ENCODE results near the gene DHRS12. TPM values are rescaled to one million over a fixed set of nuclear protein-coding genes. Genes with fewer than 3 reads are reported as not detected.

Gene DHRS12
- total RNA-seq, 2 experiments from 2014 or later = 10.0 to 14.8 TPM

- peaks cover 14% of the 10 kb centered on the region for H3K36me3 Mint-ChIP-seq (ENCODE audit: low read depth)
- Histone ChIP-seq H3K27ac (ENCODE audit: low read depth in 1 of 2, low read length in 2 of 2) (no peak overlapping the region), H3K4me3 (ENCODE audit: low read length) (no peak overlapping the region), H3K36me3 (ENCODE audit: insufficient read depth, low read length) (peaks cover 10% of the 10 kb centered on the region), H3K4me1 (ENCODE audit: insufficient read depth, low read length) (no peaks in the 10 kb centered on the region), H3K9me3 (ENCODE audit: control insufficient read depth in 1 of 2, insufficient read depth in 1 of 2, low read length in 2 of 2) (no peaks in the 10 kb centered on the region), H3K27me3 (ENCODE audit: control insufficient read depth in 1 of 2, insufficient read depth in 2 of 2, low read length in 2 of 2) (no peaks in the 10 kb centered on the region)
- intact Hi-C loops (cut with DNase I, micrococcal nuclease) = no loop called here
- no peaks in the 10 kb centered on the region for H3K27me3 Mint-ChIP-seq
- CTCF ChIA-PET = no interaction called here
- no peaks in the 10 kb centered on the region for H3K9me3 Mint-ChIP-seq
- no peak overlapping the region for H3K4me3 Mint-ChIP-seq
- DNase-seq = no peak
- H3K27ac Mint-ChIP-seq = no peak overlapping the region
- ATAC-seq (ENCODE audit: poor library complexity) = no peak
- no peaks in the 10 kb centered on the region for H3K4me1 Mint-ChIP-seq (ENCODE audit: low read depth)
- POLR2A ChIA-PET = interaction anchor here (0.7 kb wide), 1 partner anchor 105 kb away, joined by 3 read pairs; no protein-coding TSS in a partner anchor
- no peak for TF ChIP-seq CTCF (IDR thresholded peaks at IDR 0.05)
Measured at GRCh38 chr13:51724721-51725120, 79.2 kb downstream of the DHRS12 start.

GRCh38 chr13:51723529-51723928 is 80.4 kb downstream of the DHRS12 start:
- Mint-ChIP-seq H3K4me1 (ENCODE audit: low read depth) (no peaks in the 10 kb centered on the region), H3K27me3 (no peaks in the 10 kb centered on the region), H3K36me3 (ENCODE audit: low read depth) (peaks cover 26% of the 10 kb centered on the region), H3K9me3 (no peaks in the 10 kb centered on the region), H3K27ac (no peak overlapping the region), H3K4me3 (no peak overlapping the region)
- CTCF ChIA-PET = no interaction called here
- Histone ChIP-seq H3K27ac (ENCODE audit: low read depth in 1 of 2, low read length in 2 of 2) (no peak overlapping the region), H3K36me3 (ENCODE audit: insufficient read depth, low read length) (peaks cover 8% of the 10 kb centered on the region), H3K4me3 (ENCODE audit: low read length) (no peak overlapping the region), H3K9me3 (ENCODE audit: control insufficient read depth in 1 of 2, insufficient read depth in 1 of 2, low read length in 2 of 2) (no peaks in the 10 kb centered on the region), H3K27me3 (ENCODE audit: control insufficient read depth in 1 of 2, insufficient read depth in 2 of 2, low read length in 2 of 2) (no peaks in the 10 kb centered on the region), H3K4me1 (ENCODE audit: insufficient read depth, low read length) (no peaks in the 10 kb centered on the region)
- DNase-seq = no peak
- POLR2A ChIA-PET = no interaction called here
- intact Hi-C loops (cut with DNase I, micrococcal nuclease) = no loop called here
- ATAC-seq (ENCODE audit: poor library complexity) = no peak
- TF ChIP-seq CTCF (IDR thresholded peaks at IDR 0.05) = no peak

GRCh38 chr13:51721496-51721895 is 82.5 kb downstream of the DHRS12 start:
- H3K4me1 Mint-ChIP-seq (ENCODE audit: low read depth) = no peaks in the 10 kb centered on the region

More at GRCh38 chr13:51721496-51721895, 82.5 kb downstream of the DHRS12 start:
- ATAC-seq (ENCODE audit: poor library complexity) = no peak
- Mint-ChIP-seq H3K27ac (no peak overlapping the region), H3K9me3 (no peaks in the 10 kb centered on the region), H3K36me3 (ENCODE audit: low read depth) (peaks cover 26% of the 10 kb centered on the region), H3K27me3 (no peaks in the 10 kb centered on the region), H3K4me3 (no peak overlapping the region)
- ChIA-PET CTCF (no interaction called here), POLR2A (no interaction called here)
- no peak for TF ChIP-seq CTCF (IDR thresholded peaks at IDR 0.05)
- Histone ChIP-seq H3K9me3 (ENCODE audit: control insufficient read depth in 1 of 2, insufficient read depth in 1 of 2, low read length in 2 of 2) (no peaks in the 10 kb centered on the region), H3K4me3 (ENCODE audit: low read length) (no peak overlapping the region), H3K27ac (ENCODE audit: low read depth in 1 of 2, low read length in 2 of 2) (no peak overlapping the region), H3K27me3 (ENCODE audit: control insufficient read depth in 1 of 2, insufficient read depth in 2 of 2, low read length in 2 of 2) (no peaks in the 10 kb centered on the region), H3K4me1 (ENCODE audit: insufficient read depth, low read length) (no peaks in the 10 kb centered on the region), H3K36me3 (ENCODE audit: insufficient read depth, low read length) (no peaks in the 10 kb centered on the region)
- no peak for DNase-seq
- intact Hi-C loops (cut with DNase I, micrococcal nuclease) = no loop called here
